ENCODE results near the gene DNMBP. TPM values are rescaled to one million over a fixed set of nuclear protein-coding genes. Genes with fewer than 3 reads are reported as not detected.
A peak's percentile ranks its signal among the peaks of the same experiment; 100 is the strongest.

Gene DNMBP
- total RNA-seq, 1 experiment from 2014 or later, result 19.7 TPM

DNA sequence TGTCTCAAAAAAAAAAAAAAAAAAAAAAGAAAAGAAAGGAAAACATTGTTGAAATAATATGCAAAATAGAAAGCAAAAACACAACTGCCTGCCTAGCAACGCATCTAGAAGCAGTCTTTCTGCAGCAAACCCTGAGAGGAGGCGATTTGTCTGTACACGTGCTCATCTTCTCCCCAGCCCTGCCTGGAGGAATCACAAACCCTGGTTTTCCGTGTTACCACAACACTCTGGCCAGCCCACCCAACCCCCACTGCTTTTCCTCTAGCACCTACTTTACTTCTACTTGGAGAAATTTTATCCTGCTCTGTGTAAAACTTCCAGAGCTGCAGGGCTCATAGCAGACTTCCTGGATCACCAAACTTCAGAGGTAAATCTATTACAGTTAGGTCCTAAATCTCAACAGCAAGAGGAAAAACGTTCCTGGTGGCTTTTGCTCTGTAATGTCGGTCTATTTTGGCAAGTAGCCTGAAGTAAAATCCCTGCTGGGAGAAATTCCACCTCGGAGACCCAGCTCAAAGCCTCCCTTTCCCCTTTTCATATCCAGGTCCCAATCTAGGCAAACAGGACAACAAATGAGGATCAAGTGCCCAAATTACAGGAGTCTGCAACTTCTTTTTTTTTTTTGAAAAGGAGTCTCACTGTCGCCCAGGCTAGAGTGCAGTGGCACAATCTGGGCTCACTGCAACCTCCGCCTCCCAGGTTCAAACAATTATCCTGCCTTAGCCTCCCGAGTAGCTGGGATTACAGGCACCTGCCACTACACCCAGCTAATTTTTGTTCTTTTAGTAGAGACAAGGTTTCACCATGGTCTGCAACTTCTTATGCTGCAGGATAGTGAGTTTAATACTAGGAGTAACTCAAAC lies 91.6 kb downstream of the DNMBP start (continued):
- TF ChIP-seq, protein P1, sequence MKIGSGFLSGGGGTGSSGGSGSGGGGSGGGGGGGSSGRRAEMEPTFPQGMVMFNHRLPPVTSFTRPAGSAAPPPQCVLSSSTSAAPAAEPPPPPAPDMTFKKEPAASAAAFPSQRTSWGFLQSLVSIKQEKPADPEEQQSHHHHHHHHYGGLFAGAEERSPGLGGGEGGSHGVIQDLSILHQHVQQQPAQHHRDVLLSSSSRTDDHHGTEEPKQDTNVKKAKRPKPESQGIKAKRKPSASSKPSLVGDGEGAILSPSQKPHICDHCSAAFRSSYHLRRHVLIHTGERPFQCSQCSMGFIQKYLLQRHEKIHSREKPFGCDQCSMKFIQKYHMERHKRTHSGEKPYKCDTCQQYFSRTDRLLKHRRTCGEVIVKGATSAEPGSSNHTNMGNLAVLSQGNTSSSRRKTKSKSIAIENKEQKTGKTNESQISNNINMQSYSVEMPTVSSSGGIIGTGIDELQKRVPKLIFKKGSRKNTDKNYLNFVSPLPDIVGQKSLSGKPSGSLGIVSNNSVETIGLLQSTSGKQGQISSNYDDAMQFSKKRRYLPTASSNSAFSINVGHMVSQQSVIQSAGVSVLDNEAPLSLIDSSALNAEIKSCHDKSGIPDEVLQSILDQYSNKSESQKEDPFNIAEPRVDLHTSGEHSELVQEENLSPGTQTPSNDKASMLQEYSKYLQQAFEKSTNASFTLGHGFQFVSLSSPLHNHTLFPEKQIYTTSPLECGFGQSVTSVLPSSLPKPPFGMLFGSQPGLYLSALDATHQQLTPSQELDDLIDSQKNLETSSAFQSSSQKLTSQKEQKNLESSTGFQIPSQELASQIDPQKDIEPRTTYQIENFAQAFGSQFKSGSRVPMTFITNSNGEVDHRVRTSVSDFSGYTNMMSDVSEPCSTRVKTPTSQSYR (CRISPR knock-in tag; IDR thresholded peaks at IDR 0.05), result peak; percentile 67; the same call in 1 of the 2 replicates
- TF ChIP-seq CREB1 (CRISPR knock-in tag; IDR thresholded peaks at IDR 0.05), result no peak
- TF ChIP-seq, protein P2, sequence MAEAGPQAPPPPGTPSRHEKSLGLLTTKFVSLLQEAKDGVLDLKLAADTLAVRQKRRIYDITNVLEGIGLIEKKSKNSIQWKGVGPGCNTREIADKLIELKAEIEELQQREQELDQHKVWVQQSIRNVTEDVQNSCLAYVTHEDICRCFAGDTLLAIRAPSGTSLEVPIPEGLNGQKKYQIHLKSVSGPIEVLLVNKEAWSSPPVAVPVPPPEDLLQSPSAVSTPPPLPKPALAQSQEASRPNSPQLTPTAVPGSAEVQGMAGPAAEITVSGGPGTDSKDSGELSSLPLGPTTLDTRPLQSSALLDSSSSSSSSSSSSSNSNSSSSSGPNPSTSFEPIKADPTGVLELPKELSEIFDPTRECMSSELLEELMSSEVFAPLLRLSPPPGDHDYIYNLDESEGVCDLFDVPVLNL (CRISPR knock-in tag; IDR thresholded peaks at IDR 0.05; ENCODE audit: borderline replicate concordance, low read depth), result no peak
- TF ChIP-seq, protein P3, sequence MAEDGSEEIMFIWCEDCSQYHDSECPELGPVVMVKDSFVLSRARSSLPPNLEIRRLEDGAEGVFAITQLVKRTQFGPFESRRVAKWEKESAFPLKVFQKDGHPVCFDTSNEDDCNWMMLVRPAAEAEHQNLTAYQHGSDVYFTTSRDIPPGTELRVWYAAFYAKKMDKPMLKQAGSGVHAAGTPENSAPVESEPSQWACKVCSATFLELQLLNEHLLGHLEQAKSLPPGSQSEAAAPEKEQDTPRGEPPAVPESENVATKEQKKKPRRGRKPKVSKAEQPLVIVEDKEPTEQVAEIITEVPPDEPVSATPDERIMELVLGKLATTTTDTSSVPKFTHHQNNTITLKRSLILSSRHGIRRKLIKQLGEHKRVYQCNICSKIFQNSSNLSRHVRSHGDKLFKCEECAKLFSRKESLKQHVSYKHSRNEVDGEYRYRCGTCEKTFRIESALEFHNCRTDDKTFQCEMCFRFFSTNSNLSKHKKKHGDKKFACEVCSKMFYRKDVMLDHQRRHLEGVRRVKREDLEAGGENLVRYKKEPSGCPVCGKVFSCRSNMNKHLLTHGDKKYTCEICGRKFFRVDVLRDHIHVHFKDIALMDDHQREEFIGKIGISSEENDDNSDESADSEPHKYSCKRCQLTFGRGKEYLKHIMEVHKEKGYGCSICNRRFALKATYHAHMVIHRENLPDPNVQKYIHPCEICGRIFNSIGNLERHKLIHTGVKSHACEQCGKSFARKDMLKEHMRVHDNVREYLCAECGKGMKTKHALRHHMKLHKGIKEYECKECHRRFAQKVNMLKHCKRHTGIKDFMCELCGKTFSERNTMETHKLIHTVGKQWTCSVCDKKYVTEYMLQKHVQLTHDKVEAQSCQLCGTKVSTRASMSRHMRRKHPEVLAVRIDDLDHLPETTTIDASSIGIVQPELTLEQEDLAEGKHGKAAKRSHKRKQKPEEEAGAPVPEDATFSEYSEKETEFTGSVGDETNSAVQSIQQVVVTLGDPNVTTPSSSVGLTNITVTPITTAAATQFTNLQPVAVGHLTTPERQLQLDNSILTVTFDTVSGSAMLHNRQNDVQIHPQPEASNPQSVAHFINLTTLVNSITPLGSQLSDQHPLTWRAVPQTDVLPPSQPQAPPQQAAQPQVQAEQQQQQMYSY (CRISPR knock-in tag; IDR thresholded peaks at IDR 0.05), result peak; percentile 98
- TF ChIP-seq EMX1 (CRISPR knock-in tag; IDR thresholded peaks at IDR 0.05), result no peak
- TF ChIP-seq, protein P4, sequence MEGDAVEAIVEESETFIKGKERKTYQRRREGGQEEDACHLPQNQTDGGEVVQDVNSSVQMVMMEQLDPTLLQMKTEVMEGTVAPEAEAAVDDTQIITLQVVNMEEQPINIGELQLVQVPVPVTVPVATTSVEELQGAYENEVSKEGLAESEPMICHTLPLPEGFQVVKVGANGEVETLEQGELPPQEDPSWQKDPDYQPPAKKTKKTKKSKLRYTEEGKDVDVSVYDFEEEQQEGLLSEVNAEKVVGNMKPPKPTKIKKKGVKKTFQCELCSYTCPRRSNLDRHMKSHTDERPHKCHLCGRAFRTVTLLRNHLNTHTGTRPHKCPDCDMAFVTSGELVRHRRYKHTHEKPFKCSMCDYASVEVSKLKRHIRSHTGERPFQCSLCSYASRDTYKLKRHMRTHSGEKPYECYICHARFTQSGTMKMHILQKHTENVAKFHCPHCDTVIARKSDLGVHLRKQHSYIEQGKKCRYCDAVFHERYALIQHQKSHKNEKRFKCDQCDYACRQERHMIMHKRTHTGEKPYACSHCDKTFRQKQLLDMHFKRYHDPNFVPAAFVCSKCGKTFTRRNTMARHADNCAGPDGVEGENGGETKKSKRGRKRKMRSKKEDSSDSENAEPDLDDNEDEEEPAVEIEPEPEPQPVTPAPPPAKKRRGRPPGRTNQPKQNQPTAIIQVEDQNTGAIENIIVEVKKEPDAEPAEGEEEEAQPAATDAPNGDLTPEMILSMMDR (IDR thresholded peaks at IDR 0.05), result no peak
- TF ChIP-seq JAZF1 (CRISPR knock-in tag; IDR thresholded peaks at IDR 0.05), result no peak
- TF ChIP-seq ZNF423 (CRISPR knock-in tag; IDR thresholded peaks at IDR 0.05), result no peak
- TF ChIP-seq KAT7 (CRISPR knock-in tag; IDR thresholded peaks at IDR 0.05; ENCODE audit: borderline replicate concordance), result no peak
- TF ChIP-seq, protein P5, sequence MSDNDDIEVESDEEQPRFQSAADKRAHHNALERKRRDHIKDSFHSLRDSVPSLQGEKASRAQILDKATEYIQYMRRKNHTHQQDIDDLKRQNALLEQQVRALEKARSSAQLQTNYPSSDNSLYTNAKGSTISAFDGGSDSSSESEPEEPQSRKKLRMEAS (CRISPR knock-in tag; IDR thresholded peaks at IDR 0.05), result peak; percentile 77
- TF ChIP-seq FOXK1 (CRISPR knock-in tag; IDR thresholded peaks at IDR 0.05), result no peak

DNA sequence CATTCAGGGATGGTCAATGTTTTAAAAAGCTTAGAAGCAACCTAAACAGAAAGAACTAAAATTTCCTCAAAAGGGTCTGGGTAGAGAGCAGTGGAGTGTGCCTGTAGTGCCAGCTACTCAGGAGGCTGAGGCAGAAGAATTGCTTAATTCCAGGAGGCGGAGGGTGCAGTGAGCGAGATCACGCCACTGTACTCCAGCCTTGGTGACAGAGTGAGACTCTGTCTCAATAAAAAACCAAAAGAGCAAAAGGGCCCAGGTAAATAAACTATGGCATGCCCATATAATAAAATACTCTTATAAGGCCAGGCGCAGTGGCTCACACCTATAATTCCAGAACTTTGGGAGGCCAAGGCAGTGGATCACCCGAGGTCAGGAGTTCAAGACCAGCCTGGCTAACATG lies 93.0 kb downstream of the DNMBP start:
- ChIA-PET POLR2A (no interaction called here), CTCF (no interaction called here)
- peaks cover 66% of the 10 kb centered on the region for H3K4me1 Mint-ChIP-seq
- H3K4me3 Mint-ChIP-seq, result no peak overlapping the region
- ATAC-seq (no peak), DNase-seq (ENCODE audit: low spot score) (no peak)
- peak overlapping the region; percentile 70; the same call in 1 of the 2 replicates for H3K27ac Mint-ChIP-seq
- TF ChIP-seq ZNF416 (CRISPR knock-in tag; IDR thresholded peaks at IDR 0.05), result 0 out of 2 replicates have a peak, but pooled peaks have one; percentile 8
- TF ChIP-seq, protein P6, sequence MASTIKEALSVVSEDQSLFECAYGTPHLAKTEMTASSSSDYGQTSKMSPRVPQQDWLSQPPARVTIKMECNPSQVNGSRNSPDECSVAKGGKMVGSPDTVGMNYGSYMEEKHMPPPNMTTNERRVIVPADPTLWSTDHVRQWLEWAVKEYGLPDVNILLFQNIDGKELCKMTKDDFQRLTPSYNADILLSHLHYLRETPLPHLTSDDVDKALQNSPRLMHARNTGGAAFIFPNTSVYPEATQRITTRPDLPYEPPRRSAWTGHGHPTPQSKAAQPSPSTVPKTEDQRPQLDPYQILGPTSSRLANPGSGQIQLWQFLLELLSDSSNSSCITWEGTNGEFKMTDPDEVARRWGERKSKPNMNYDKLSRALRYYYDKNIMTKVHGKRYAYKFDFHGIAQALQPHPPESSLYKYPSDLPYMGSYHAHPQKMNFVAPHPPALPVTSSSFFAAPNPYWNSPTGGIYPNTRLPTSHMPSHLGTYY (CRISPR knock-in tag; IDR thresholded peaks at IDR 0.05), result no peak
- H3K27me3 Mint-ChIP-seq (ENCODE audit: low read depth), result no peaks in the 10 kb centered on the region
- H3K36me3 Mint-ChIP-seq, result peaks cover 6% of the 10 kb centered on the region; the same call in 1 of the 2 replicates
- H3K9me3 Mint-ChIP-seq, result 0 out of 2 replicates have a peak, but pooled peaks cover 5% of the 10 kb centered on the region
